ENCODE data around the gene OSBPL2. TPM values are rescaled to one million over a fixed set of nuclear protein-coding genes. Genes with fewer than 3 reads are reported as not detected.

Gene OSBPL2
- total RNA-seq, 1 experiment from 2014 or later = 49.5 TPM

- TF ChIP-seq ZNF416 (CRISPR knock-in tag; IDR thresholded peaks at IDR 0.05) = no peak
- TF ChIP-seq ZMAT4 (CRISPR knock-in tag; IDR thresholded peaks at IDR 0.05) = no peak
- TF ChIP-seq E2F5 (CRISPR knock-in tag; IDR thresholded peaks at IDR 0.05) = no peak
- Mint-ChIP-seq H3K9me3 (peaks cover 5% of the 10 kb centered on the region), H3K27me3 (ENCODE audit: low read depth) (no peaks in the 10 kb centered on the region), H3K4me1 (peaks cover 6% of the 10 kb centered on the region), H3K4me3 (no peak overlapping the region), H3K27ac (no peak overlapping the region), H3K36me3 (no peaks in the 10 kb centered on the region)
- ChIA-PET CTCF (no interaction called here), POLR2A (no interaction called here)
- ATAC-seq = no peak
- no peak for DNase-seq (ENCODE audit: low spot score)
Measured at GRCh38 chr20:62232770-62233645, 5.3 kb upstream of the OSBPL2 start.

GRCh38 chr20:62233684-62234083, 4.6 kb upstream of the OSBPL2 start:
- peaks cover 6% of the 10 kb centered on the region for H3K4me1 Mint-ChIP-seq
- H3K9me3 Mint-ChIP-seq = peaks cover 5% of the 10 kb centered on the region
- no peaks in the 10 kb centered on the region for H3K36me3 Mint-ChIP-seq
- peak; percentile 90; the same call in 1 of the 2 replicates for TF ChIP-seq GTF2I (CRISPR knock-in tag; conservative IDR thresholded peaks at IDR 0.05)
- TF ChIP-seq ZNF121 (CRISPR knock-in tag; IDR thresholded peaks at IDR 0.05) = no peak
- no peak for TF ChIP-seq NFE2L1 (CRISPR knock-in tag; IDR thresholded peaks at IDR 0.05)
- TF ChIP-seq FOXK1 (CRISPR knock-in tag; IDR thresholded peaks at IDR 0.05) = no peak
- TF ChIP-seq JUN (CRISPR knock-in tag; IDR thresholded peaks at IDR 0.05) = no peak
- H3K4me3 Mint-ChIP-seq = no peak overlapping the region
- POLR2A ChIA-PET = no interaction called here
- H3K27me3 Mint-ChIP-seq (ENCODE audit: low read depth) = no peaks in the 10 kb centered on the region
- DNase-seq (ENCODE audit: low spot score) (no peak), ATAC-seq (no peak)
- no peak overlapping the region; the same call in 1 of the 2 replicates for H3K27ac Mint-ChIP-seq
- CTCF ChIA-PET = no interaction called here

GRCh38 chr20:62234339-62234738, 4.0 kb upstream of the OSBPL2 start:
- Mint-ChIP-seq H3K4me1 (peaks cover 8% of the 10 kb centered on the region), H3K36me3 (no peaks in the 10 kb centered on the region), H3K4me3 (no peak overlapping the region), H3K9me3 (peaks cover 5% of the 10 kb centered on the region), H3K27me3 (ENCODE audit: low read depth) (no peaks in the 10 kb centered on the region), H3K27ac (no peak overlapping the region)
- POLR2A ChIA-PET = no interaction called here
- TF ChIP-seq ZMAT4 (CRISPR knock-in tag; IDR thresholded peaks at IDR 0.05) (no peak), NR2C2 (CRISPR knock-in tag; IDR thresholded peaks at IDR 0.05) (no peak), SOX15 (CRISPR knock-in tag; IDR thresholded peaks at IDR 0.05) (no peak), ZNF232 (CRISPR knock-in tag; IDR thresholded peaks at IDR 0.05) (no peak), STAT6 (CRISPR knock-in tag; conservative IDR thresholded peaks at IDR 0.05; ENCODE audit: low read depth) (no peak), GTF2I (CRISPR knock-in tag; conservative IDR thresholded peaks at IDR 0.05) (no peak), MXD4 (CRISPR knock-in tag; IDR thresholded peaks at IDR 0.05; ENCODE audit: borderline replicate concordance) (no peak), ZNF263 (CRISPR knock-in tag; IDR thresholded peaks at IDR 0.05; ENCODE audit: low read depth) (no peak), ATF2 (CRISPR knock-in tag; IDR thresholded peaks at IDR 0.05; ENCODE audit: borderline replicate concordance, low read depth) (no peak)
- ATAC-seq (no peak), DNase-seq (ENCODE audit: low spot score) (no peak)
- CTCF ChIA-PET = no interaction called here

Data from WTC11 (cell line).